Measurements from ENCODE around the gene ZYX. TPM values are rescaled to one million over a fixed set of nuclear protein-coding genes. Genes with fewer than 3 reads are reported as not detected.

ZYX gene
- total RNA-seq, 1 experiment from 2014 or later, result 145 TPM

- no peaks in the 10 kb centered on the region for H3K36me3 ChIP-seq (ENCODE audit: low read depth)
- intact Hi-C loops (cut with micrococcal nuclease; ENCODE audit: unreplicated experiment), result no loop called here
- peaks cover 22% of the 10 kb centered on the region for H3F3A ChIP-seq (ENCODE audit: insufficient read depth, low read depth)
- no peaks in the 10 kb centered on the region for H3K9me3 ChIP-seq (ENCODE audit: insufficient read depth, low read depth)
- H3K79me2 ChIP-seq (ENCODE audit: low read depth), result no peaks in the 10 kb centered on the region
- TF ChIP-seq CTCF (conservative IDR thresholded peaks at IDR 0.05), result no peak
- no peak for TF ChIP-seq EZH2 (IDR thresholded peaks at IDR 0.05; ENCODE audit: low read depth)
- peak overlapping the region; percentile 31 for H3K4me2 ChIP-seq
- no peaks in the 10 kb centered on the region for H3K9me2 ChIP-seq (ENCODE audit: insufficient read depth)
- POLR2A ChIA-PET (ENCODE audit: unreplicated experiment), result interaction anchor here (0.8 kb wide), 1 partner anchor 36 kb away, joined by 5 read pairs; no protein-coding TSS in a partner anchor
- H4K20me1 ChIP-seq (ENCODE audit: insufficient read depth), result no peaks in the 10 kb centered on the region
- DNase-seq, result peak; percentile 94 to 97
- peak overlapping the region; percentile 5; the same call in 1 of the 2 replicates for H3K27ac ChIP-seq
- CTCF ChIA-PET, result interaction anchor here (0.5 to 0.6 kb wide), 2 partner anchors 15 to 80 kb away, joined by 4 to 9 read pairs; partner anchors contain the start of gene CASP2
- H3K27me3 ChIP-seq (ENCODE audit: insufficient read depth, low read depth), result peaks cover 17% of the 10 kb centered on the region
- BruUV-seq (replicated peaks), result no TSS peak
- H3K4me3 ChIP-seq, result no peak overlapping the region
- no peak overlapping the region for H2AFZ ChIP-seq
- H3K4me1 ChIP-seq (replicated peaks; ENCODE audit: insufficient read depth), result peaks cover 32% of the 10 kb centered on the region
These were observed 13.2 kb upstream of the ZYX start for GRCh38 chr7:143367972-143368371.

GRCh38 chr7:143368387-143368786 is 12.8 kb upstream of the ZYX start:
- H3K27ac ChIP-seq, result peak overlapping the region; percentile 5; the same call in 1 of the 2 replicates
- no peak overlapping the region for H2AFZ ChIP-seq
- TF ChIP-seq CTCF (conservative IDR thresholded peaks at IDR 0.05), result no peak
- no peak for TF ChIP-seq EZH2 (IDR thresholded peaks at IDR 0.05; ENCODE audit: low read depth)
- no peaks in the 10 kb centered on the region for H3K79me2 ChIP-seq (ENCODE audit: low read depth)
- H3K9me3 ChIP-seq (ENCODE audit: insufficient read depth, low read depth), result no peaks in the 10 kb centered on the region
- BruUV-seq (replicated peaks), result no TSS peak
- no peaks in the 10 kb centered on the region for H3K9me2 ChIP-seq (ENCODE audit: insufficient read depth)
- peaks cover 19% of the 10 kb centered on the region for H3F3A ChIP-seq (ENCODE audit: insufficient read depth, low read depth)
- intact Hi-C loops (cut with micrococcal nuclease; ENCODE audit: unreplicated experiment), result no loop called here
- no peak for DNase-seq
- no peak overlapping the region for H3K4me3 ChIP-seq
- H4K20me1 ChIP-seq (ENCODE audit: insufficient read depth), result no peaks in the 10 kb centered on the region
- POLR2A ChIA-PET (ENCODE audit: unreplicated experiment), result interaction anchor here (0.8 kb wide), 1 partner anchor 37 kb away, joined by 5 read pairs; no protein-coding TSS in a partner anchor
- no peaks in the 10 kb centered on the region for H3K36me3 ChIP-seq (ENCODE audit: low read depth)
- H3K4me1 ChIP-seq (replicated peaks; ENCODE audit: insufficient read depth), result peaks cover 32% of the 10 kb centered on the region
- H3K4me2 ChIP-seq, result peak overlapping the region; percentile 31
- CTCF ChIA-PET, result interaction anchor here (0.5 to 0.6 kb wide), 2 partner anchors 15 to 80 kb away, joined by 4 to 9 read pairs; partner anchors contain the start of gene CASP2
- H3K27me3 ChIP-seq (ENCODE audit: insufficient read depth, low read depth), result peaks cover 13% of the 10 kb centered on the region

GRCh38 chr7:143369678-143370651 is 11.2 kb upstream of the ZYX start:
- Histone ChIP-seq H2AFZ (no peak overlapping the region), H3K79me2 (ENCODE audit: low read depth) (no peaks in the 10 kb centered on the region), H3K9me2 (ENCODE audit: insufficient read depth) (no peaks in the 10 kb centered on the region), H4K20me1 (ENCODE audit: insufficient read depth) (no peaks in the 10 kb centered on the region), H3K27me3 (ENCODE audit: insufficient read depth, low read depth) (no peaks in the 10 kb centered on the region), H3F3A (ENCODE audit: insufficient read depth, low read depth) (peaks cover 15% of the 10 kb centered on the region), H3K4me3 (no peak overlapping the region), H3K4me1 (replicated peaks; ENCODE audit: insufficient read depth) (peaks cover 33% of the 10 kb centered on the region), H3K27ac (no peak overlapping the region), H3K4me2 (no peak overlapping the region), H3K36me3 (ENCODE audit: low read depth) (no peaks in the 10 kb centered on the region), H3K9me3 (ENCODE audit: insufficient read depth, low read depth) (no peaks in the 10 kb centered on the region)
- BruUV-seq (replicated peaks), result no TSS peak
- intact Hi-C loops (cut with micrococcal nuclease; ENCODE audit: unreplicated experiment), result no loop called here
- ChIA-PET CTCF (interaction anchor here (1.2 kb wide), 1 partner anchor 14 kb away, joined by 6 read pairs; no protein-coding TSS in a partner anchor), POLR2A (ENCODE audit: unreplicated experiment) (interaction anchor here (0.5 to 0.6 kb wide), 4 partner anchors 14 to 581 kb away, joined by 3 to 6 read pairs (median 4); no protein-coding TSS in a partner anchor)
- no peak for TF ChIP-seq CTCF (conservative IDR thresholded peaks at IDR 0.05)
- TF ChIP-seq EZH2 (IDR thresholded peaks at IDR 0.05; ENCODE audit: low read depth), result no peak
- no peak for DNase-seq
